GM19395 (cell line): ENCODE measurements around the gene SNX32.

Source experiments
- ATAC-seq: cut with Tn5 transposase; IDR thresholded peaks from one replicate; pipeline ENCODE4 v1.9.1; 2021; ENCODE audit warnings: mild to moderate bottlenecking, moderate library complexity; ENCODE audit not compliant: unreplicated experiment

Gene SNX32

DNA sequence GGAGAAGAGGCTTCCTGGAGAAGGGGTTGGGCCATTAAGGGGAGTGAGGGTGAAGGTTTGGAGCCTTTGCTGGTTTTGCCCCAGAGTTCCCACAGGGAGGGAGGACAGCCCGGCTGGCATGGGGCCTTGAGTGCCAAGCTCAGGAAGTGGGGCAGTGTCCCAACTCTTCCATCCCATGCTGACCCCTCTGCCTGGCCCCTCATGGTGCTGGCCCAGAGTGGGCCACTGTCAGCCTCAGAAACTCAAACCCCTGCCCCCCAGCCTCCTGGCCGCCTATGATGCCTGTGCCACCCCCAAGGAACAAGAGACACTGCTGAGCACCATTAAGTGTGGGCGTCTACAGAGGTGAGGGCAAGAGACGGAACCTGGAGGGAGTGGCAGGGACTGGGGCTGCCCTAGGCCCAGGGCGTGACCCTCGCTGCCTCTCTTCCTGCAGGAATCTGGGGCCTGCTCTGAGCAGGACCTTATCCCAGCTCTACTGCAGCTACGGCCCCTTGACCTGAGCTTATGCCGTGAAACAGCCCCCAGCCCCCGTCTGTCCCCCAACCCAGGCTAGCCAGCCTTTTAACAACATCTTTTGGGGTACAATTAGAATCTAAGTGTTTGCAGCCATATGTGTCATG lies 31.9 kb downstream of the SNX32 start:
- ATAC-seq = no peak

DNA sequence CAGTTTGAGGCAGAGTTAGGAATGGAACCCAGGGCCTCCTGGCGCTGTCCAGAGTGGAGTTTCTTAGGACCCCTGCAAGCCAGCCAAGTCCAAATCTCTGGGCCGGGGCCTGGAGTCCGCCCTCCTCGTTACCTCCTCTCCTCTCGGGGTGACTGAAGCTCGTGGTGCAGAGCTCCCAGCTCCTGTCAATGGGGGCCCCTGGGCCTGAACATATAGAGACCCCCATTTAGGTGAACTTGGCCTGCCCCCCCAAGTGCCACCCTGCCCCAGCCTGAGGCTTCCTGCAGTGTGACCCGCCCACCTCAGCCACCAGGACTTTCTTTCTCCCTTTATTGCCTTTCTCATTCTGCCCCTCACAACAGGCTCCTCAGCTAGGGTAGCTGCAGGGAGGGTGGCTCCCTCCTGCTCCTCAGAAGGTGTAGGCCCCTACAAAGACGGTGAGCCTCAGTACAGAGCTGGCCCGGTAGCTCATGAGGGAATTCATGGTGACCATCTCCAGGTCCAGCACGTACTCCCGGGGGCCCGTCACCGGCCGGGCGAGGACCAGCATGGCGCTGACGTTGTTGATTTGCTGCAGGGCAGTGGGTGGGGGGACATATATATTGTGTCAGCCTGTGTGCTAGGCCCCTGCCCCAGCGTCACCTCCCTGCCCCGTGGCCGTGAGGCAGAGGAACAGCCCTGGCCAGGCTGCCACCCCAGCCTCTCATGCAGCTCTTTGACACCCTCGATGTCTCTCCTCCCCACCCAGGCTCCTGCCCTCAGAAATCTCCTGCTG lies 32.9 kb downstream of the SNX32 start:
- no peak for ATAC-seq

DNA sequence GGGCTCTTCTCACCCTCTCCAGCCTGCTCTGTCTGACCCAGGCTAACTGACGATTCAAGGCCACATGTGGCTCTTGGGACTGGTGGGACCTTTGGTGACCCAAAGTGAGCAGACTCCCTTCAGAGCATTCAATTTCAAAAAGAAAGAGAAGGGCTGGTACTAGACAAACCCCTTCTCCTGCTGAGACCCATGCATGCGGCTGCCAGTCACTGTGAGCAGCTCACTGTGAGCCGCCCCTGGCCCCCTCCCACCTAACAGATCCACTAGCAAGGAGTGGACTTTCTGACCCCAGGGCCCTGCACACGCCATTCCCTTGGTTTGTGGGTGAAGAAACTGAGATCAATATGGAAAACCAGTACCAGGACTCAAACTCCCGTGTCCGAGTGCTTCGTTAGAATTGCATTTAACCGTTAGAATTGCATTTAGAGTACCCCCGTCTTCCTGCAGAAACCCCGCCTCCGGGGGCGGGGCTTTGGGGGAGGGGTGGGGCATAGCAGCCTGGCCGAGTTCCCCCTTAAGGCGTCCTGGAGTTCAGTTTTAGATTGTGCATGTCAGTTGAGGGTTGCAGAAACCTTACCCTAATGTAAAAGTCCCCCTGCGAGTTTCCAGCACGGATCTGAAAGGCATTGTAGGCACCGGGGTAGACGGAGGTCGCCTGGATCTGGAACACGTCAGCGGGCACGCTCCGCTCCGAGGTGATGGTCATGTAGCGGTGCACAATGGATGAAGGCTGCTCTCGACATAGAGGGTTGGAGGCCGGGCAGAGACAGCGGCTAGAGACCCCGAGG lies 33.7 kb downstream of the SNX32 start:
- no peak for ATAC-seq

DNA sequence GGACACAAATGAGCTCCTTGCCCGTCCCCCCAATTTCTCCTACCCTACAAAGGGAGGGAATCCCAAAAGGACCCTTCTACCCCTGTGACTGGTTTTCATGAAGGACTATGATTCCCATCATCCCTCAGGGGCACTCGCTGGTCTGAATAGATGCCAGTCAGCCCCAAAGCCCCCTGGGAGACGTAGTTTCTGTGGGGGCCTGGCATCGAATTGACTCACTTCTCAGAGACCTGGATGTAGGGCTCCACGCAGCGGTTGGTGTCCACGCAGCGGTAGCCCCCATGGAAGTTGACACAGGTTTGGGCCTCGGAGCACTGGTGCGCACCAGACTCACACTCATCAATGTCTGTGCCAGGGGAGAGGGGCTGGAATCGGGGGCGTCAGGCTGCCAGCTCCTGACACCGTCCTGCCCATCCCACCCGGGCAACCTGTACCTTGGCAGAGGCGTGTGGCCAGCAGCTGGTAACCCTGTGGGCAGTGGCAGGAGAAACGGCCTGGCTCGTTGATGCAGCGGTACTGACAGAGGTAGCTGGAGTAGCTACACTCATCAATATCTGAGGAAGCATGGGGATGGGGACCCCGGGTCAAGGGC lies 34.4 kb downstream of the SNX32 start:
- ATAC-seq = no peak

DNA sequence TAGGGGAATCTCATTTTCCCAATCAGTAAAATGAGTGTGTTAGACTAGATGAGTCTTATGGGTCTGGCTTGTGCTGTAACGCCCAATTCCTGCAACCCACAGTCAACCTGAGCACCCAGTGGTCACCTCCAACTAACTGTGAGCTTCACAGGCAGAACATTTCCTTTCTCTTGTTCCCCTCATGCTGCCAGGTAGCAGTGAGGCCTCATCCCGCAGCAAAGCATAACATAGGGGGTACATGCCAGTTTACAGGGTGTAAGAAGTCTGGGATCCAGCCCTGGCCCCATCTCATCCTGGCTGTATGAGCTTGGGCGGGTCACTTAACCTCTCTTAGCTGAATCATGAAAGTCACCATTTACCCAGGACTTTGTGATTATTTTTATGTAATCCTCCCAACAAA lies 35.1 kb downstream of the SNX32 start:
- no peak for ATAC-seq

DNA sequence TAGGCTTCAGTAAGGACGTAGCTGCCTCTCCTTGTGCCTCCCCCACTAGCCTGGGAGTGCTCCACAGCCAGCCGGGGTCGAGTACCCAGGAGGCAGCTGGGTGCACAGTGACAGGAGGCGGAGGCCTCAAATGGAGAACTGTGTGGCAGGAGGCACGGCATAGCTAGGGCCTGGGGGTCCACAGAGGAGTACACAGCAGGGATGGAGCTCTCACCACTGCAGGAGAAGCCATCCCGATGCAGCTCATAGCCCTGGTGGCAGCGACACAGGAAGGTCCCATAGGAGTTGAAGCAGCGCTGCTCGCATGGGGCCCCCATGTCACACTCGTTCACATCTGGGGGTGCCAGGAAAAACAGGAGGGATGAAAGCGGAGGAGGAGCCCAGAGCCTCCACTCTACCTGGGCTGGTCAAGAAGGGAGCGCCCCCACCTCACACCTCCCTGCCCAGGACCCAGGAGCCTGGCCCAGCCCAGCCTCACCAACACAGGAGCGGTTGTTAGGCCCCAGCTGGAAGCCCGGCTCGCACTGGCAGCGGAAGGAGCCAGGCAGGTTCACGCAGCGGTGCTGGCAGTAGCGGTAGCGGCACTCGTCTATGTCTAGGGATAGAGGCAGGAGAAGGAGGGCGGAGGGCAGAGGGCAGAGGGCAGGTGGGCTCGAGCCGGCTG lies 36.0 kb downstream of the SNX32 start:
- ATAC-seq = no peak

DNA sequence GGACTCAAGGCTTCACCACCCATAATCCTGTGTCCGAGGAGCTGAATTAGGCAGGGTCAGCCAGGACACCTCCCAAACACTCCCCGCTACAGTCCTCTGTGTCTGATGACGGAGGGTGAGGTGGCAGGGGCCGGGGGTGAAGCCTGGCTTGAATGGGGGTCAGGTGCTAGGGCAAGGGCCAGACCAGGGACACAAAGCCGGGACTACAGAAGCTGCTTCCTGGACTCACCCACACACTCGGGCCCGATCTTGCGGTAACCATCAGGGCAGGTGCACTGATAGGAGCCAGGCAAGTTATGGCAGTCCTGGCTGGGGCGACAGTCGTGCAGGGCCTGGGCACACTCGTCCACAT lies 36.5 kb downstream of the SNX32 start:
- no peak for ATAC-seq

DNA sequence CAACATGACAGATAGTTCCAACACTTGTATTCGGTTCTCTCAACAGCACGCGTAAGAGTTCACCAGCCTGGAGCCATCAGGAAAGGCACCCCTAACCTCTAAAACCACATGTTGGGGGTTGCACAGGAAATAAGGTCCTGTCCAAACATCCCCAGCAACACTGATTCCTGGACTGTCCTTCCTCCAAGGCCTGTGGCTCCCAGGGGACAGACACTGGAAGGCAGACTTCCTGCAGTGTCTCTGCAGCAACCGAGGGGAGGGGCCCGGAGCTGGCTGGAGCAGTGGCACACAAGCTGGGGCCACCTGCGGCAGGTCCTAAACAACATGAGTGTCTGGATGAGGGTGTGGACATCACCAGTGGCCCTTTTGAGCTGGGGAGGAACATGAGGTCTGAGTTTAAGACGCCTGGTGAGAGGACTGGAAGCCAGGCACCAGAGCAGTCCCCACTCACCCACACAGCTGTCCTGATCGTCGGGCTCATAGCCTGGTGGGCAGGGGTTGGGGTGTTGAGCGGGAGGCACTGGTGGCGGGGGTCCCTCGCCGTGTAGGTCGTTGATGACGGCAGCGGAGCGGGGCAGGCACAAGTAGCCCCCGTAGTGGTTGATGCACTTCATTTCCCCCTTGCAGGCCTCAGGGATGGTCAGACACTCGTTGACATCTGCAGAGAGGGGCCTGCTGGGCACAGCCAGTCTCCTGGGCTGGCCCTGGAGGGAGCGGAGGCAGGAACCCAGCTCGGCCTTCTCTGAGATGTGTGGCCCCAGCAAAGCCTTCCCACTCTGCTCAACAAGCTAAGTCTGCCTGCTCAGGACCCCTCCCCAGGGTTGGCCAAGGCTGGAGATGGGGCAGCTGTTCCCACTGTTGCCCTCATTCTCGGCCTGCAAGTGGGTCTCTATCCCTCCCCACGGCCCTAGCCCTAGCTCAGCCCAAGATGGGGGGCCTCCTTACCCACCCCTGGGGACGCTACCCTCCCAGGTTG lies 37.2 kb downstream of the SNX32 start:
- ATAC-seq = no peak

DNA sequence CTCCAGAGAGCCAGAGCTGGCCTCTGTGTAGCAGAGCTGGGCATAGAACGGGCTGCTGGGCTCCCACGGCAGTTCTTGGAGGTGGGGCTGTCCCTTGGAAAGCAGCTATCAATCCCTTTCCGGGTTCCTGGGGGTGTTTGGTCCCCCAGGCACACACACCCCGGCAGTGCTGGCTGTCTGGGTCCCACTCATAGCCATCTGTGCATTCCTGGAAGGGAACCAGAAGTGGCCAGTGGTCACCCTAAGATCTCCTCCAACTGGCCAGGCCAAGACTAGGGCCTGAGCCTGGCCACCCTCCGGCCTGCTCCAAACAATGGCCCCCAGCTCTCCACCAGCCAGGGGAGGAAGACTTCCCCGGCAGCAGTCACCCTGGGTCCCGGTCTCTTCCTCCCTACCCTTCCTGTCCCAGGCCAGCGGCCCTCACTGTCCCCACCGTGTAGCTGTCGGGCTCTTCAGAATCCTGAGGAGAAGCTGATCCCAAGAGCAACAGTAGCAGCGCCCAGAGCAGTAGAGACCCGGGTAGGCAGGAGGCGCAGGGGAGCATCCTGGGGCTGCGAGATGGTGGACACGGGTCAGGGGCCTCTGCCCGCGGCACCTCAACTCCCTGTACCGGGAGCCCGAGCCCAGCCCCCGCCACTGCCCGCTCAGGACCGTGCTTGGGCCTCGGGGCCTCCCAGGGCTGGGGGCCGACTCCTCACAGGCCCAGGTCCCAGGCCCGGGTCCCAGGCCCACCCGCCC lies 38.2 kb downstream of the SNX32 start:
- no peak for ATAC-seq

DNA sequence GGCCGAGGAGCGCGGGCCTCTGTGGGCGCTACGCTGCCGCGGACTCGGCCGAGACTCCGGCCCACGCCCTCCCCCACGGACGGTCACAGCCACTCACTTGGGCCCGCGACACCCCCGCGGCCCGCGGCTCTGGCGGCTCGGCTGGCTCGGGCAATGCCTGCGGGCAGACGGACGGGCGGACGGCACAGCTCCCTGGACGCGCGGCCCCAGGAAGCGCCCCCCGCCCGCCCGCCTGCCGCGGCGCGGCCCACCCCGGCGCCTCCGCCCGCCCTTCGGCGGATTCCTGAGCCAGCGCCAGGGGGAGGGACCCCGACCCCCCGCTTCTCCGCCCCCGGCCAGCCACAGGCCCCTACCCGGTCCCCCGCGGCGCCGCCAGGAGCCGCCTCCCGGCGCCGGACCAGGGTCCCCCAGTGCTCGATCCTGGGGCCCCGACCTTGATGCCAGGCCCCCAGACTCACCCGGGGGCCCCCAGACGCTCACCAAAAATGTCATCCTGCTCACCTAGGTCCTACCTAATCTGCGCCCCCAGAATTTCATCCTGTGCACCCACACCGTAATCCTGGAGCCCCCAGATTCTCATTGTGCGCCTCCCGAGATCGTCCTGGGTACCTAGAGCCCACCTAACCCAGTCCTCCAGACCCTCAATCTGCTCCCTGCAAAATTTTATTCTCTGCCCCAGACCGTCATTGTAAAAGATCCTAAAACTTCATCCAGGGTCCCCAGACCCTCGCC lies 39.0 kb downstream of the SNX32 start, which contains the start of gene EFEMP2:
Gene EFEMP2 (minus strand): TSS at position 215 of the 732 bp plus-strand sequence. CDS start 446 bp downstream, outside the sequence.
- ATAC-seq = no peak

DNA sequence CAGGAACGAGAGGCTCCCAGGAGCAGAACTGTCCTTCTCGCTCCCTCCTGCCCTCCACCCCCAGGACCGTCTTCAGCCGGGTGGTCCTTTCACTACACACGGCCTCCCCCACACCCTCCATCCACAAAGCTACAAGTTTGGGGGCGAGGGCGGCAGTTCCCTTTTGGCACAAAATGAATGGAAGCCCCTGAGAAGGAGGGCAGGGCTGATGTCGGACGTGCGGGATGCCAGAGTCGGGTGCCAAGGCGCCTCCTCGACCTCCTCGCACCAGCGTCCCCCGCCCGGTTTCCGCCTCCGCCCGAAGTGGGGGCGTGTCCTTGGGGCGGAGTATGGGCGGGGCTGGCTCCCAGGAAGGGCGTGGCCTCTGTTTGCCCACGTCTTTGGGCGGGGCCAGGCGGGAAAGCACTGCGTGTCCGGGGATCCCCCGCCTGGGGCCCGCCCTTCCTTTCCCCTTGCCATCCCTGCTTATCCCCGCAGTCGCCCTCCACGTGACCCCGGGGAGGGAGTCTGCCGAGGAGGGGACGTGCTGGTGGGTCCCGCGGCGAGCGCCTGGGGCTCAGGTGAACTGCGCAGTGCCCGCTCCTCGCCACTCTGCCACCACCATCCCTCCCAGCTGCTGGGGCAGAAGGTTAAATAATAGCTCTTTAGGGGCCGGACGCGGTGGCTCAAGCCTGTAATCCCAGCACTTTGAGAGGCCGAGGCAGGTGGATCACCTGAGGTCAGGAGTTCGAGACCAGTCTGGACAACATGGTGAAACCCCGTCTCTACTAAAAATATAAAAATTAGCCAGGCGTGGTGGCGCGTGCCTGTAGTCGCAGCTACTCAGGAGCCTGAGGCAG lies 39.8 kb downstream of the SNX32 start:
- peak; percentile 64 for ATAC-seq

DNA sequence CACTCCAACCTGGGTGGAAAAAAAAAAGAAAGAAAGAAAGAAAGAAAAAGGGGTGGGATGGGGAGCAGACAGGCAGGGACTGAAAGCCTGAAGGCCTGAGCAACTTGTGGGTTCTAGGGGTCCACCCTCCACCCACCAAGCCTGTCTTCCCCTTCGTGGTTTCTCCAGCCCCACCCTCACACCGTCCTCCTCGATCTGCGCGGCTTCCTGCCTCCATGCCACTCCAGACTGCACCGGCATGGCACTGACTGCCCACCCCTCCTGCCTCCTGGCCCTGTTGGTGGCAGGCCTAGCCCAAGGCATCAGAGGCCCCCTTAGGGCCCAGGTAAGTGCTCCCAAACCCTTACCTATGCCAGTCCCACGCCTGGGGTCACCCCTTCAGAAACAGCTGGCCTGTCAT lies 45.9 kb downstream of the SNX32 start, which contains the start of gene CTSW:
Gene CTSW (plus strand): TSS at position 221 of the 400 bp plus-strand sequence. CDS start 18 bp downstream, at position 239.
- ATAC-seq = no peak

DNA sequence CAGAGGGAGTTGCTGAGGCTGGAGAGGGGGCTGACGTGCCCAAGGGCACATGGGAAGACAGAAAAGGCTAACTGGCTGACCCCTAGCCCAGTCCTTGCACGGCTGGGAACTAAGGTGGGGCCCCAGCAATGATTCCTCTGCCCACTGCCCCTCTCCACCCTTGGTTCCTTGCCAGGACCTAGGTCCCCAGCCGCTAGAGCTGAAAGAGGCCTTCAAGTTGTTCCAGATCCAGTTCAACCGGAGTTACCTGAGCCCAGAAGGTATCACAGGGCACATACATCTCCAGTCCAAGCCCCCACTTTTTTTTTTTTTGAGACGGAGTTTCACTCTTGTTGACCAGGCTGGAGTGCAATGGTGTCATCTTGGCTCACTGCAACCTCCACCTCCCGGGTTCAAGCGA lies 46.3 kb downstream of the SNX32 start:
- ATAC-seq = no peak

DNA sequence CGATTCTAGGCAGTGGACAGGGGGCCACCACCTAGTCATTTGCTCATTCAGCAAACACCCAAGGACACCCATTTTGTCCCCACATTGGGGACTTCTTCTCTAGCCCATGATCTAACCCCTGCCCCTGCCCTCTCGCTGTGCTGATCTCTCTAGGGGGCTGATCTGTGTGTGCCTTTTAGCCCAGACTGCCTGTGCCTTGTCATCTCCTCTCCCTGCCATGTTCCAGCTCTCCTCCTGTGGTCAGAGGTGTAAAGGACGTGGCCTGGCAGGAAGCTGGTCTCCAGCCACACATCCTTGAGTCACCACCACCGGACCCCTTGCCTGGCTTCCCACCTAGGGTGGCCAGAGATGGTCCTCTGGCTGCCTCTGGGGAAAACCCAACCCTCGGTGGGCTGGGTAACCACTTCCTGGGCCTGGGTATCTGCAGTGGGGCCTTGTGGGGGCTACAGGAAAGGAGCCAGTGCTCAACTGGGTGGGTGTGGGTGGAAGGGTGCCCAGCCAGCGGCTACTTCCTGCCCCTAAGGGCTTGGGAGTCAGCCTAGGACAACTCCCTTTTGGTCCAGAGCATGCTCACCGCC lies 47.2 kb downstream of the SNX32 start:
- no peak for ATAC-seq

DNA sequence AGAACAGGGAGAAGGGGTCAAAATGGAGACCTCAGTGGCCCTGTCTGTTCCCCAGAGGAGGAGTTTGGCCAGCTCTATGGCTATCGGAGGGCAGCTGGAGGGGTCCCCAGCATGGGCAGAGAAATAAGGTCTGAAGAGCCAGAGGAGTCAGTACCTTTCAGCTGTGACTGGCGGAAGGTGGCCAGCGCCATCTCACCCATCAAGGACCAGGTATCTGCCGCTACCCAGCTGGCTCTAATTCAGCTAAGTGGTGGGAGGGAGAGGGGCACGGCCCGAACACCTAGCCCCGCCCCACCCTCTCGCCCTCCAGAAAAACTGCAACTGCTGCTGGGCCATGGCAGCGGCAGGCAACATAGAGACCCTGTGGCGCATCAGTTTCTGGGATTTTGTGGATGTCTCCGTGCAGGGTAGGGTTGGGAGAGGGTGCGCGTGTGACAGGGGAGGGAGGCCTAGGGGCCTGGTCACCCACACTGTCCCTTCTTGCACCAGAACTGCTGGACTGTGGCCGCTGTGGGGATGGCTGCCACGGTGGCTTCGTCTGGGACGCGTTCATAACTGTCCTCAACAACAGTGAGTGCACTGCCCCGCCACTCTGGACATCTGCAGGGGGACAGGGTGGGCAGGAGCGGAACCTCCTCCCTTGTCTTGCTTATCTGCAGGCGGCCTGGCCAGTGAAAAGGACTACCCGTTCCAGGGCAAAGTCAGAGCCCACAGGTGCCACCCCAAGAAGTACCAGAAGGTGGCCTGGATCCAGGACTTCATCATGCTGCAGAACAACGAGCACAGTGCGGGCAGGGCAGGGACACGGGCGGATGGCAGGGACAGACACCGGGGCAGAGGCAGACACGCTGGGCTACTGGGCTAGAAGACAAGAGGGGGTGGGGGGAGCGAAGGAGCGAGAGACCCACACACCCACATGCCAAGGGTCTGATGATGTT lies 48.6 kb downstream of the SNX32 start:
- no peak for ATAC-seq
